Endometrial microvascular endothelial cells (primary cell): ENCODE results near the gene MEGF8. TPM values are rescaled to one million over a fixed set of nuclear protein-coding genes. Genes with fewer than 3 reads are reported as not detected.

ENCODE experiments used
- in situ Hi-C: cut with HindIII; loops from 2 replicates; pipeline ENCODE4 v1.10.0; 2017; ENCODE audit warnings: low sequenced_read_pairs, low pct_unique_long_range_greater_than_20kb; ENCODE audit errors: inconsistent ontology term
- total RNA-seq: library from RNA; depleted of rRNA; stranded (reverse); fragments of >200 nt; gene quantifications from one replicate; pipeline ENCODE4 v1.2.3, GENCODE V29; 2015; ENCODE audit errors: inconsistent ontology term

MEGF8 gene, protein sequence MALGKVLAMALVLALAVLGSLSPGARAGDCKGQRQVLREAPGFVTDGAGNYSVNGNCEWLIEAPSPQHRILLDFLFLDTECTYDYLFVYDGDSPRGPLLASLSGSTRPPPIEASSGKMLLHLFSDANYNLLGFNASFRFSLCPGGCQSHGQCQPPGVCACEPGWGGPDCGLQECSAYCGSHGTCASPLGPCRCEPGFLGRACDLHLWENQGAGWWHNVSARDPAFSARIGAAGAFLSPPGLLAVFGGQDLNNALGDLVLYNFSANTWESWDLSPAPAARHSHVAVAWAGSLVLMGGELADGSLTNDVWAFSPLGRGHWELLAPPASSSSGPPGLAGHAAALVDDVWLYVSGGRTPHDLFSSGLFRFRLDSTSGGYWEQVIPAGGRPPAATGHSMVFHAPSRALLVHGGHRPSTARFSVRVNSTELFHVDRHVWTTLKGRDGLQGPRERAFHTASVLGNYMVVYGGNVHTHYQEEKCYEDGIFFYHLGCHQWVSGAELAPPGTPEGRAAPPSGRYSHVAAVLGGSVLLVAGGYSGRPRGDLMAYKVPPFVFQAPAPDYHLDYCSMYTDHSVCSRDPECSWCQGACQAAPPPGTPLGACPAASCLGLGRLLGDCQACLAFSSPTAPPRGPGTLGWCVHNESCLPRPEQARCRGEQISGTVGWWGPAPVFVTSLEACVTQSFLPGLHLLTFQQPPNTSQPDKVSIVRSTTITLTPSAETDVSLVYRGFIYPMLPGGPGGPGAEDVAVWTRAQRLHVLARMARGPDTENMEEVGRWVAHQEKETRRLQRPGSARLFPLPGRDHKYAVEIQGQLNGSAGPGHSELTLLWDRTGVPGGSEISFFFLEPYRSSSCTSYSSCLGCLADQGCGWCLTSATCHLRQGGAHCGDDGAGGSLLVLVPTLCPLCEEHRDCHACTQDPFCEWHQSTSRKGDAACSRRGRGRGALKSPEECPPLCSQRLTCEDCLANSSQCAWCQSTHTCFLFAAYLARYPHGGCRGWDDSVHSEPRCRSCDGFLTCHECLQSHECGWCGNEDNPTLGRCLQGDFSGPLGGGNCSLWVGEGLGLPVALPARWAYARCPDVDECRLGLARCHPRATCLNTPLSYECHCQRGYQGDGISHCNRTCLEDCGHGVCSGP (N-terminal part only)
- 17.4 TPM for total RNA-seq

DNA sequence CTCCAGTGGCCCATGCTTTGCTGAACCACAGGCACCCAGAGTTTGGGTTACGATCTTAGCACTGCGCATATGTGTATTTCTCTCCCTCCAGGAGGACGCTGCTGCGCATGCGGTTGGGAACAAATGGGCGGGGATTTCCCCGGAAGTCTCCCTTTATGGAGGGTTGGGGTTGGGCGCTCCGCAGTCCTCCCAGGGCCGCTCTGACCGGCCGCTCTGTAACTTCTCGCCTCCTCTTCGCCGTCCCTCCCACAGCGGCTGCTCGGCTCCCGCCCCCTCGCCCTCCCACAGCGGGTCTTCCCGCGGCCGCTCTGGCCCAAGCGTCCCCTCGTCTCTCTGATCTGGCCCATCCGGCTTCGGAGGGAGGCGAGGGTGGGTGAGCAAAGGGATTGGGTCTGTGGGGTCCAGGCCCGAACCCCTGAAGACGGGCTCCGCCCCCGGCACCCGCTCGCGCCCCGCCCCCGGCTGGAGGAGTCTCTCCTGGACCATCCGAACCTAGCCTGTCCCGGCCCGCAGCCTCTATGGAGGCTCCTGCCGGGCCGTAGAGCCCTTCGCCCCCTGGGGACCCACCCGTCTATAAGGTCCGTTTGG, at the start of gene MEGF8:
TSS of gene MEGF8 (plus strand) at position 328 of the 588 bp plus-strand sequence. CDS start 609 bp downstream, outside the sequence.
- in situ Hi-C loops, result no loop called here

DNA sequence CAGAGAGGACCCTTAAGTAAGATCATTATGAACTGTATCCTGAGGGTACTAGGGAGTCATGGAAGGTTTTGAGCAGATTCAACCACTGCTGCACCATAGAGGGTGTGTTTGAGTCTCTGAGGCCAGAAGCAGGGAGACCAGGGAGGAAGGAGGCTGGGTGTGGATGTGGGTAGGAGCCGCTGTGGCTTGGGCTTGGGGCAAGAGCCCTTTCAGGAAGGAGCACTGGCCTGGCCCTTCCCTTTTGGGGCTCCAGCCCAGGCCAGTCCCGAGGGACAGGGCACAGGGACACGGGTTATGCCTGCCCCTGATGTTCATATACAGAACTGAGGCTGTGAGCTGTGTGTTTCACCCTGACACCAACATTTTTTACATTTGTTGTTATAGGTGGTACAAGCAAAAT, 49.2 kb upstream of the MEGF8 start:
- in situ Hi-C loops, result no loop called here

DNA sequence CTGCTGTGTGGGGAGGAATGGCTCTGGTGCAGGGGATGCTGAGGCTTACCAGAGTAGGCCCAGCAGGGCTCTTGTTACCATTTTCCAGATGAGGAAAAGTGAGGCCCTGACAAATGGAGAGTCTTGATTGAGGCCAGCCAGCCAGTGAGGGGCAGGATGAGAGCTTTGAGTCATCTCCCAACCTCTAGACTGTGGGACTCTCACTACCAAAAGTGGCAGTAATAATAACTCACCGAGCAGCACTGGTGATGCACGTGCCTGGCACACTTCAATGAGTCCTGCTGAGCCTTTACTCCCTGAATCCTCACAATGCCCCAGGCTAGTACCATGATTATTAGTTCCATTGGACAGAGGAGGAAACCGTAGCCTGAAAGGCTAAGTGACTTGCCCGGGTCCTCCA, 48.6 kb upstream of the MEGF8 start:
- in situ Hi-C loops, result no loop called here

DNA sequence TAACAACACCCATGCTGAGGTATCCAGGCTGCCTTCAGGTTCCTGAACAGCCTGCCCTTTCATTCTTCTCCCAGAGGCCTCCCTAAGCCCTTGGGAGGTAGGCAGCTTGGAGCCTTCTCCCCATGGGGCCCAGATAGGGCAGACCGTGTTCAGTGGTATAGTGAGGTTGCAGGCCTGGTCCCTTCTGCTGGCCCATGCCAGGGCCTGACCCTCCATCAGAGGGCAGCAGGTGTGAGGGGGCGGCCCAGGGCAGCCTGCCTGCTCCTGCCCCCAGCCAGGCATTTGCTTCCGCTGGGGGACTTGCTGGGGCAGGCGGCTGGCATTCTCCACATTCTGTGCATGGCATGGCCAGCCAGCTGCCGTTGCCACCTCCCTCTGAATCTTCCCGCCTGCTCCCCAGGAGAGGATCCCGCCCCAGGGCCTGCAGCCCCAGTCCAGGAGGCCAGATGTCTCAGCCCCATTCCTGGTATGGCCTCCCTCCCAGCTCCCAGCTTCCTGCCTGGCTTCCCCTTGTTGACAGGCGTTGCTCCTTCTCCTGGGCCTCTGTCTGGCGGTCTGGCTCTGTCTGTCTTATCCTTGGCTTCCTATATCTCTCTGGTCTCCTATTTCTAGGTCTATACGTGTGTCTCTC, 47.5 kb upstream of the MEGF8 start:
- in situ Hi-C loops, result no loop called here

DNA sequence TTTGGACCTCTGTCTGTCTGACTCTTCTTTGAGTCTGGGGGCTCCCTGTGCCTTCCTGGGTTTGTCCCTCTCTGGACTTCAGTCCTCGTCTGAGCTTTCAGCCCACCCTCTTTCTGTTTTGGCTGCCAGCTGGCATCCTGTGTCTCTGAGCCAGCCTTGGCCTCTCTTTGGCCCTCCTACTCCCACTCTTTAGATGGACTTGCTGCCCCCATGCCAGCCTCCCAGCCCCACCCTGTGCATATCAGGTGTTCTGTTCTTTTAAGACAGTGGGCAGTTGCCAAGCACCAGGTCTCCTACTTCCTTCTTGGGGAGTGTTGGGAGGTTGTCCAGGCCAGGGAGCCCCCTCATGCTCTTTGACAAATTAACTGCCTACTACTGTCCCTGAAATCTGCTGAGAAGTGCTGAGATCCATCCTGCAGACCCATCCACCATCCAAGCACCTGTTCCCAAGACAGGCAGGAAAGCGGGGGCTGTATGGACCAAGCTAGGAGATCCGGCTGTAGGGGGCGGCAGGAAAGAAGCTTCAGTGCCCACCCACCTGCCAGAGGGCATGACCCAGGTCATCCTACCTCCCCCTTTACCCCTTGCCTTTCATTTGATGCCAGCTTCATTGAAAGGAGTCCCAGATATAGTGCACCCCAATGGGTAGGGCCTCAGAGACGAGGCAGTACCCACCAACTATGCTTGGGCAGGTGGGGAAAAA, 46.8 kb upstream of the MEGF8 start:
- in situ Hi-C loops, result no loop called here

DNA sequence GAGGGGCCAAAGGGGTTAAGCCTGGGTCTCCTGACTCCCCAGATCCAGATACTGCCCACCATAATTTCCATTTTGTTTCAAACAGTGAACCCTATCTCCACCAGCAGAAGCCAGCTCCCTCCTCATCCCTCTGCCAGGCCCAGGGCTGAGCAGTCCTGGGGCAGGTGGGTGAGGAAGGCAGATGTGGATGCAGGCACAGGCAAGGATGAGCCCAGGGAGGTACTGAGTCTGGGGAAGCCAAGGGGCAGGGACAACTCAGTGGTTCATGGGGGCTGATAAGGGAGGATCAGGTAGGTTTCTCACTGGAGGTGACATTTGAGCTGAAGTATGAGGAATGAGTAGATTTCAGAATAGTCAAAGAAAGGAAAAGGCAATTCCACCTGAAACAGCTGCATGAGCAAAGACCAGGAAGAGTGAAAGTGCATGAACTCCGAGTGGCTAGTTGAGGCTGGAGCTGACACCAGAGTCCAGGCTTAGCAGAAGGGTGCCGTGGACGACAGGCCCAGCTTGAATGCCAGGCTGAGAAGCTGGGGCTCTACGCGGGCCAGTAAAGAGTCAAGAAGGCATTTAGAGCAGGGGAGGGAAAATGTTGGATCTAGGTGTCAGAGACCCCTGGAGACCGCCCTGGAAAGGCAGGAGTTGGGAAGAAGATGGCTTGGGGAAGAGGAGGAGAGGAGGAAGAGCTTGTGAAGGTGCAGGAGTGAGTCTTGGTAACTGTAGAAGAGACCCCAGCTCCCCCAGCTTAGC, 46.1 kb upstream of the MEGF8 start:
- in situ Hi-C loops, result no loop called here

DNA sequence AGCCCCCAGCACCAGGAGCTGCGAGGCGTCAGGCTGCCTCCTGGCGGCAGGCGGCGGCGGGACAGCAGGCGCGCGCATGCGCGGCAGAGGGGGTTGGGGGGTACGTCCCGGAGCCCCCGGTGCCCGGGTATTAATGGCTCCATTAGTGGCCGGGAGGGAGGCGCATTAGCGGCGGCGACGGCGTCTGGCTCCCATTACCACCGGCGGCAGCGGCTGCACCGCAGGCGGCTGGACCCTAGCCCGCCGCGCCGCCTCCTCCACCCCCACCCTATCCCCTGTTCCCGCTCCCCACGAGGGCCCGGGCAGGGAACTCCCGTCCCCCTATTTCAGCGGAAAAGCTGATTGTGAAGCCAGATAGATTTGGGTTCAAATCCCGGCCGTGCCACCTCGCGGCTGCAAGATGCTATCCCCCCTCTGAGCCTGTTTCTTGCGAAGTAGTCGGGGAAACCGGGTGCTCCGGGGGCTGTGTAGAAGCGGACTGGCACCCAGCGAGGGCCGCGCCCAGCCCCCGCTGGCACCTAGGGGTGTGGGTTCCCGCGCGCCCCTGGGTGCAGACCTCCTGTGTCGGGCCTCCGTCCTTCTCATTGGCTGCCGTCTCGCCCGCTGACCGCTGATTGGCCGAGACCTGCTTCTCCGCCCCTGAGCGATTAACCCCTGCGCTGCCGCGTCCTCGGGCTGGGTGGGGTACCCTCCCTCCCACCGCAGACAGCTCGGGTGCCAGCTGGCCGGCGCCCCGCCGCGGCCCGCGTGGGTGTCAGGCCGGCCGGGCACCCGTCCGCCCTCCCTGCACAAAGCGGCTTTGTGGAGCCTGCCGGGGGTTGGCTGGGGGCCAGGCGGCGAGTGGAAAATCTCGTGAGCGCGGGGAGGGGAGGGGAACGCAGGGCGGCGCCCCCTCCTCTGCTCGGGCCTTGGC, 45.3 kb upstream of the MEGF8 start:
- in situ Hi-C loops, result no loop called here

DNA sequence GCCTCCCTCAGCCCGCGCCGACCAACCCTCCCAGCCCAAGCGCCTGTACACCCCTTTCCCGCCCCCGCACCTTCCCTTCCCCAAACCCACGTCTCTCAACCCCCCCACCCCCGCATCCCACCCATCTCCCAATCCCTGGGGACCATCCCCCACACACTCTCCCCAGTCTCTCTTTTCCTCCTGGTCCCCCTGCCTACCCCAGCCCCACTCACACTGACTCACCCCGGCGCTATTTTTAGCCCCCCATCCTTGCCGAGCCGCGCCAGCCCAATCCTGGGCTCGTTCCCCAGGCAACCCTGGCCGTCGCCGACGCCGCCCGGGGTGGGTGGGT, 44.7 kb upstream of the MEGF8 start:
- in situ Hi-C loops, result no loop called here

DNA sequence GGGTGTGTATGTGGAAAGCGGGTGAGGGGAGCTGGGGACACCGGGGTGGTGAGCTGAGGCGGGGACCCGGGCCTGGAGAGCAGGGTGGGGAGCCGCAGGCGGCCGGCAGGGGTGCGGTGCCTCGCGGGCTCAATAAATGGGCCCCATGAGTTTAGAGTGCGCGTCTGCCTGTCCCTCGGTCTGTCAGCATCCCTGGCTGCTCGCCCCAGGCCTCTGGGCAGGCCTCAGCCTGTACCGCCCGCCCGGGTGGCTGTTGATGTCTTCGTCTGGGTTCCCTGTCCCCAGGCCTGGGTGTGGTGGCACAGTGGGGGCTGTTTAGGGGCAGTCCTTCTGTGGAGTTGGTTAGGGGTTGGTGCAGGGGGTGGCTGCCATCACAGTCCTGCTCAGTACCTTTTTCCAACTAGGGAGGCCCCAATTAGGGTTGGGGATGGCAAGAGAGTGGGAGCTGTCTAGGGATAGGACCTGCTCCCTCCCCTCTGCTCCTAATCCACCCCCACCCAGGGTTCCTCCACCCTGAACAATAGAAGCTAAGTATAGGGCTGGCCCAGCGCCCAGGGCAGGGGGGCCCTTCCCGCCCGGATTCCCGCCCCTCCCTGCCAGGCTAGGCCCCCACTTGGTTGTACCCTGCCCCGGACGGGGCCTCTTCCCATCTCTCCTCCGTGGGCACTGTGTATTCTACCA, 44.1 kb upstream of the MEGF8 start:
- in situ Hi-C loops, result no loop called here

DNA sequence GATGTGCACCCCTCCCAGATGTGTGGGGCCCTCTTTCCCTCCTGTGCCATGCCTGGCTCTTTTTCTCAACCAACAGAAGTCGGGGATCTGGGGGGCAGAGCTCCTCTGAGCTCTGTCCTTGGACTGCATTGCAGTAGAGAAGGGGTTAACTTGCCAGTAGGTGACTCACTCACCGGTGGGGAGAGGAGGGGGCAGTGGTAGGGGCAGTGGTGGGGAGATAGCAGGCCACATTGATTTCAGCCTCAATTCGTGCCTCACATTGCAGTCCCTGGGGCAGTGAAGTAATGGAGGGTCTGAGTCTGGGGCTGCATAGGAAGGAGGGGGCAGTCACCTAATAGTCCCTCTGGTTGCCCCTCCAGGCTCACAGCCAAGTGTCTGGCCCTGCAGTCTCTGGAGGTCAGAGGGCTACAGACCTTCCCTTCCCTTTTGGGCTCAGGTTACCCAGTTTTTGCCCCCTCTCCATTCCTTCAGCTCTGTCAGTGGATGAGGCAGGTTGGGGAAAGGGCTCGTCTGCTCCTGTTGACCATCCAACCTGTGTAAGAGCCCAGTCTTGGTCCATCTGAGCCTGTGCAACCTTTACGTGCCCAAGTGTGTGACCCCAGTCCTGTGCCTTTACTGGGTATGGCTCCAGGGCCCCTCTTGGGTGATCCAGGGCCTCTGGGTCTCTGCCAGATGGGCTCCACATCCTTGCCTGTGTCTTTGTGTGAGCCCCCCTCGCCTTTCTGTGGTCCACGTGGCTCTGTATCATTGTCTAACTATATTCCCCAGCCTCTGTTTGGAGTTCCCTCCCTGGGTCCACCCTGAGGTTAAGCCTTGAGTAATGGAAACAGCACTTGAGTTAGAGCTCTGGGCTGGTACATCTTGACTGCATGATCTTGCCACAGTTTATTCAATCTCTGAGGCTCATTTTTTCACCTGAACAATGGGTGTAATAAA, 43.3 kb upstream of the MEGF8 start:
- in situ Hi-C loops, result no loop called here

DNA sequence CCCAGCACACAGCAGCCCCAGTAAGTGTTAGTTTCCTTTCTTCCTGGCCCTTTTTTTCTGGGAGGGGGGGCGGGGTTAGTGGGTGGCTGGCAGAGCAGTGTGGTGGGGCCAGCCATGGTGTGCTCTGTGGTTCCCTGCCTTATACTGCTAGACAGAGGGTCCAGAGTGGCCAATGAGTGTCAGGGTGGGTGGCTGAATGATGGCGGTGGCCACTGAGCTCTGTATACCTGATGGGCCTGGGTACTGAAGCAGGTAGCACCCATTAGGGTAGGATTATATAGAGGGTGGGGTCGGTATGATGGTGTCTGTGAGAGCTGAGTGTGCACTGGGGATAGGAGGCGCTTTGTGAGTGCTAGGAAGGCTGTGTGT, 42.6 kb upstream of the MEGF8 start:
- in situ Hi-C loops, result no loop called here

DNA sequence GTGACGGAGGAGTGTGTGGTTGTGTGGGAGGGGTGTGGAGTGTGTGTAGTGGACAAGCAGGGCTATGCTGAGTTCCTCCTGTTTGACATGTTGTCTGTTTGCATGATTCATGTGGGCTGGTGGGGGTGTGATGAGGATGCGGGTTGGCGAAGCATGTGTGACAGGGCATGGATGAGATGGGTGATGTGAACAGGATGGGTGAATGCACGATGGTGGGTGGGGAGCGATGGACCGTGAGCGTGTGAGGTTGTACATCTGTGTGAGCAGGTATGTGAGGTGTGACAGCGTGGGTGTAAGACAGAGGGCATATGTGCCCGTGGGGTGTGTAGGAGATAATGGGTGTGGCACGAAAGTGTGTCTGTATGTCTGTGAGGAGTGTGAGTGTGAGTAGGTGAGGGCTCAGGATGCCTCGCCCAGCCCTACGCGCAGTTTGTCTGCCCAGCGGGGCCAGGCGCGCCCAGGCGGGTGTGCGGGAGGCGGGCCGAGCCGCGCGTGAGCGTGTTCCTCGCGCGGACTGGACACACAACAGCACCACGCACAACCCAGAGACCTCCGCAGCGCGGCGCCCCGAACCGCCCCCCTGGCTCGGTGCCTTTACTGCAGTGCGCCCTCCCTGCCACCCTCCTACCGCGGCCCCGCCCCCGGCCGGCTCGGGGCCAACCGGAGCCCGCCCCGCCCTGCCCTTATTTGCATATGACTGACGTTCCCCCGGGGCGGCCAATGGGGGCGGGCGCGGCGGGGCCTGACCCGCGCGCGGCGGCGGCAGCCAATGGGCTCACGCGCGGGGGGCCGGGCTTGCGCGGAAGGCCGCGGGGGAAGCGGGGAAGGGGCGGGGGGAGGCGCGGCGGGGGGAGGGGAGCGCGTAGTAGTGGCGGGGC, 42.0 kb upstream of the MEGF8 start:
- in situ Hi-C loops, result no loop called here

DNA sequence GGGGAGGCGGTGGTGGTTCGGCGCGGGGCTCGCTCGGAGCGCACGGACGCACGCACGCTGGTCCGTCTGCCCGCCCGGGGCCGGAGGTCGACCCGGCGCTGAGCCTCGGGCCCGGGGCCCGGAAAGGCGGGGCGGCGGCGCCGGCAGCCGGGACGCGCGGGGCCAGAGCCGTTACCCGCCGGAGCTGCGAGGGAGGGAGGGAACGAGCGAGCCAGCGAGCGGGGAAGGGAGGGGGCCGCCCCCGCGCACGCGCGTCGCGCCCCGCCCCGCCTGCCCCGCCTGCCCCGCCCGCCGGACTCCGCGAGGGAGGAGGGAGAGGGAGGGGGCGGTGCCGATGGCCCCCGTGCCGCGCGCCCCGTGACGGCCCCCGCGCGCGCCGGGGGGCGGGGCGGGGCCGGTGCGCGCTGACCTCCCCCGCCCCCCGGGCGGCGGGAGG, 41.4 kb upstream of the MEGF8 start:
- in situ Hi-C loops, result no loop called here

DNA sequence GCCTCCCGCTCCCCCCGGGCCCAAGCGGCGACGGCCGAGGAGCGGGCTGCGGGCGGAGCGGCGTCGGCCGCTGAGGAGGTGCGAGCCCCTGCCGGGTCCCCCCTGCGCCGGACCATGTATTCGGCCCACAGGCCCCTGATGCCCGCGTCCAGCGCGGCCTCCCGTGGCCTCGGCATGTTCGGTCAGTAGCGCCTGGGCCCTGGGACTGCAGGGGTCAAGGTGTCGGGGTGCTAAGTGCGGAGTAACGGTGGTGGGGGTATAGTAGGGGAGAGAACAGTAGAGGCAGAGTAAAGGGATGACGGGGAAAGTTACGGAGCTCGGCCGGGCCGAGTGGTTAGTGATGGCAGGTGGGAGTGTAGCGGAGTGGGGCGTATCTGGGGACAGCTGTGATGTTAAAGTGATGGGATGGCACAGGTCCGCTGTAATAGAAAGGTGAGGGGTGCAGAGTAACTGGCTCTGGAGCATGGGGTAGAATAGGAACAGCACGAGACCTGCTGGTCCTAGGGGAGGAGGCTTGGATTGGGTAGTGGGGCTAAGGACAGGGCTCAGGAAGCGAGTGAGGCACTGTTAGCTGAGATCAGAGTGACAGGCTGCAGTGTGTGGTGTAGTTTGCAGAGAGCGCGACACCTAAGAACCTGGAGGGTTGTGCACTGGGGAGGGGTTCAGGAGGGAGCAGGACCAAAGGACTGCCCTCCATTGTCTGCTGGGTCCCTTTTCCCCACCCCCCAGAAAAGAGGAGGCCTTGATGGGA, 40.7 kb upstream of the MEGF8 start:
- in situ Hi-C loops, result no loop called here
